HG03520 (cell line): ENCODE data around the gene TACC2.

Experiments
- ATAC-seq: cut with Tn5 transposase; IDR thresholded peaks from one replicate; pipeline ENCODE4 v1.9.1; 2021; ENCODE audit warnings: mild to moderate bottlenecking, moderate library complexity; ENCODE audit not compliant: unreplicated experiment

The TACC2 gene

GRCh38 chr10:122241836-122242235, 252.9 kb downstream of the TACC2 start:
- no peak for ATAC-seq

- ATAC-seq = no peak
These were observed 254.6 kb downstream of the TACC2 start for GRCh38 chr10:122243550-122243949.

- ATAC-seq = no peak
These were observed 255.3 kb downstream of the TACC2 start for GRCh38 chr10:122244001-122244975.

GRCh38 chr10:122245136-122245535, 256.2 kb downstream of the TACC2 start:
- ATAC-seq = no peak

- no peak for ATAC-seq
These were observed 256.9 kb downstream of the TACC2 start for GRCh38 chr10:122245897-122246296.

- no peak for ATAC-seq
These were observed 258.0 kb downstream of the TACC2 start for GRCh38 chr10:122246830-122247520.

GRCh38 chr10:122248356-122249302, 259.7 kb downstream of the TACC2 start:
- no peak for ATAC-seq

GRCh38 chr10:122249303-122249850, 260.4 kb downstream of the TACC2 start:
- ATAC-seq = no peak

GRCh38 chr10:122249991-122250750, 261.2 kb downstream of the TACC2 start:
- no peak for ATAC-seq

GRCh38 chr10:122251459-122252255, 262.7 kb downstream of the TACC2 start:
- ATAC-seq = no peak

GRCh38 chr10:122252805-122253204, 263.8 kb downstream of the TACC2 start:
- ATAC-seq = no peak

- ATAC-seq = no peak
These were observed 264.6 kb downstream of the TACC2 start for GRCh38 chr10:122253605-122254004.

GRCh38 chr10:122254831-122255230, 265.9 kb downstream of the TACC2 start:
- ATAC-seq = no peak

GRCh38 chr10:122255509-122256301, 266.7 kb downstream of the TACC2 start:
- ATAC-seq = no peak

- ATAC-seq = no peak
These were observed 268.1 kb downstream of the TACC2 start for GRCh38 chr10:122257041-122257440.

GRCh38 chr10:122258136-122259074, 269.4 kb downstream of the TACC2 start:
- ATAC-seq = no peak

GRCh38 chr10:122259075-122259466, 270.1 kb downstream of the TACC2 start:
- no peak for ATAC-seq
